Cardiac fibroblast (primary cell): Measurements from ENCODE around the gene CD48.

Experiments
- DNase-seq, 2 donors: peaks; one replicate each; pipeline versions ENCODE4 v3.0.0 to v3.0.0-alpha.2; 2010; ENCODE audit warnings: low read depth in 2 of 2
- H3K4me3 ChIP-seq, 2 donors: replicated peaks in 1 of 2; 1 replicate in 1 of 2; 2 replicates in 1 of 2; pipeline ENCODE4 v1.5.1; 2011; ENCODE audit warnings: low read depth in 2 of 2, low read length in 2 of 2, mild to moderate bottlenecking in 2 of 2, moderate library complexity in 1 of 2
- CTCF ChIP-seq: IDR thresholded peaks from one replicate; pipeline ENCODE4 v1.5.1; 2011; ENCODE audit warnings: low read depth, mild to moderate bottlenecking, low read length, inconsistent platforms

Gene CD48

GRCh38 chr1:160670701-160671100 lies 40.9 kb downstream of the CD48 start:
- no peak for DNase-seq
- TF ChIP-seq CTCF = no peak

GRCh38 chr1:160669802-160670201 lies 41.8 kb downstream of the CD48 start:
- DNase-seq = no peak
- no peak for TF ChIP-seq CTCF
- H3K4me3 ChIP-seq = no peak overlapping the region

More at GRCh38 chr1:160670701-160671100, 40.9 kb downstream of the CD48 start:
- no peak overlapping the region for H3K4me3 ChIP-seq

- no peak for TF ChIP-seq CTCF
- no peak for DNase-seq
- H3K4me3 ChIP-seq = no peak overlapping the region
Measured at GRCh38 chr1:160669276-160669675, 42.3 kb downstream of the CD48 start.

GRCh38 chr1:160667896-160668295 lies 43.7 kb downstream of the CD48 start:
- no peak for DNase-seq

GRCh38 chr1:160666079-160666442 lies 45.6 kb downstream of the CD48 start:
- no peak for TF ChIP-seq CTCF

More at GRCh38 chr1:160667896-160668295, 43.7 kb downstream of the CD48 start:
- no peak for TF ChIP-seq CTCF
- H3K4me3 ChIP-seq = no peak overlapping the region

GRCh38 chr1:160665330-160666078 lies 46.1 kb downstream of the CD48 start:
- DNase-seq = peak; percentile 9 to 69
- H3K4me3 ChIP-seq = no peak overlapping the region
- no peak for TF ChIP-seq CTCF

More at GRCh38 chr1:160666079-160666442, 45.6 kb downstream of the CD48 start:
- DNase-seq = no peak
- no peak overlapping the region for H3K4me3 ChIP-seq
